Esophagus (tissue), 2 donors: ENCODE results near the gene ANKRD24. TPM values are rescaled to one million over a fixed set of nuclear protein-coding genes. Genes with fewer than 3 reads are reported as not detected.

Source experiments
- H3K27ac ChIP-seq, 2 donors: one replicate each; pipeline ENCODE4 v1.5.1; 2013; ENCODE audit warnings: low read depth in 2 of 2, mild to moderate bottlenecking in 2 of 2, inconsistent platforms in 1 of 2, low read length in 1 of 2, moderate library complexity in 1 of 2
- H3K27me3 ChIP-seq, 2 donors: one replicate each; pipeline ENCODE4 v1.6.1; 2013; ENCODE audit warnings: low read length in 2 of 2, control low read depth in 1 of 2, mild to moderate bottlenecking in 1 of 2; ENCODE audit not compliant: insufficient read depth in 2 of 2, control insufficient read depth in 1 of 2
- H3K36me3 ChIP-seq, 2 donors: one replicate each; pipeline ENCODE4 v1.6.1; 2013; ENCODE audit warnings: low read length in 1 of 2; ENCODE audit not compliant: control insufficient read depth in 2 of 2, insufficient read depth in 2 of 2
- H3K4me1 ChIP-seq, 2 donors: one replicate each; pipeline ENCODE4 v1.6.1; 2013; ENCODE audit warnings: low read length in 1 of 2; ENCODE audit not compliant: control insufficient read depth in 2 of 2, insufficient read depth in 2 of 2
- H3K4me3 ChIP-seq, 2 donors: one replicate each; pipeline ENCODE4 v1.5.1; 2013; ENCODE audit warnings: low read length in 2 of 2, mild to moderate bottlenecking in 2 of 2, low read depth in 1 of 2, moderate library complexity in 1 of 2
- H3K9me3 ChIP-seq, 2 donors: one replicate each; pipeline ENCODE4 v1.6.1; 2013; ENCODE audit warnings: mild to moderate bottlenecking in 2 of 2, low read depth in 1 of 2, low read length in 1 of 2, moderate library complexity in 1 of 2; ENCODE audit not compliant: control insufficient read depth in 2 of 2, insufficient read depth in 1 of 2
- WGBS, 2 donors: extraction: QIAGEN DNeasy Blood & Tissue Kit; methylation state at CpG; one replicate each; pipeline ENCODE4 v1.1.7; 2013; 5-methylcytosine and 5-hydroxymethylcytosine counted together
- polyA plus RNA-seq, 2 donors: library from polyadenylated mRNA; stranded (reverse); fragments of 200-250 nt; gene quantifications; one replicate each; pipeline ENCODE4 v1.2.3, GENCODE V29; 2013
- donor health status: healthy with polysubstance abuse.
- donor health status: Bipolar disorder and iron deficiency.

The ANKRD24 gene
- polyA plus RNA-seq, 2 donors: 0.21 to 0.59 TPM

DNA sequence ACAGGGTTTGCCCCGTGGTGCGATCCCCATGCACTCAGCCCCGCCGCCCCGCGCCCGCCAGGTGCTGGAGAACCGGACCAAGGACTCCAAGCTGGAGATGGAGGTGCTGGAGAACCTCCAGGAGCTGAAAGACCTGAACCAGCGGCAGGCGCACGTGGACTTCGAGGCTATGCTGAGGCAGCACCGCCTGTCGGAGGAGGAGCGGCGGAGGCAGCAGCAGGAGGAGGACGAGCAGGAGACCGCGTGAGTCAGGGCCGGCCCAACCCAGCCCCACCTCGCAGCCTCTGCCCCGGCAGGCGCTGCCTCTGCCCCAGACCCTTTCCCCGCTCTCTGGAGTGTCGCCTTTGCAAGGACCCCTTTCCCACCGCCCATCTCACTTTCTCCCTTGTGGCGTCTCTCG, 75.7 kb downstream of the ANKRD24 start:
- no peak overlapping the region for H3K27ac ChIP-seq
- H3K36me3 ChIP-seq: peaks cover 17 to 54% of the 10 kb centered on the region in 2 donors
- H3K27me3 ChIP-seq: no peaks in the 10 kb centered on the region
- H3K9me3 ChIP-seq: peaks cover 0 to 6% of the 10 kb centered on the region in 2 donors
- H3K4me3 ChIP-seq: no peak overlapping the region
- 94 to 96% methylated on average over 27 to 28 of the region's 28 CpGs for WGBS, 2 donors
- no peaks in the 10 kb centered on the region for H3K4me1 ChIP-seq

- H3K36me3 ChIP-seq: peaks cover 9 to 49% of the 10 kb centered on the region in 2 donors
- H3K9me3 ChIP-seq: peaks cover 0 to 6% of the 10 kb centered on the region in 2 donors
- no peak overlapping the region for H3K4me3 ChIP-seq
- H3K27me3 ChIP-seq: no peaks in the 10 kb centered on the region
- H3K27ac ChIP-seq: no peak overlapping the region
- WGBS, 2 donors: 90 to 94% methylated on average over 11 of the region's 11 CpGs
- H3K4me1 ChIP-seq: no peaks in the 10 kb centered on the region
These were observed 78.2 kb downstream of the ANKRD24 start for GRCh38 chr19:4260613-4261191.

DNA sequence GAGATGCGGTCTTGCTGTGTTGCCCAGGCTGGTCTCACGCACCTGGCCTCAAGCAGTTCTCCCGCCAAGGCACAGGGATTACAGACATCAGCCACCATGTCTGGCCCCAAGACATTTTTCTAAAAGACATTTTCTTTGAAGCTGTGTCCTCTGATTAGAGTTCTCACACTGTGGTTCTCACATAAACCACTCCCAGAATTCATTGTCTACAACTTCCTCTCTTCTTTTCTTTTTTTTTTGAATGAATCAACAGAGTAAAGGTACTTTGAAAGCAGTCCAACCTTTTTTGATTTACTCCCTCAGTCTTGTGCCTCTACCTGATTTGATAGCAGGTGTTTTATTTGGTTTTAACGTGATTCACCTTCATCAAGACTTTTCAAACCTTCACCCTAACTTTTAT, 82.3 kb downstream of the ANKRD24 start:
- Histone ChIP-seq H3K9me3 (peaks cover 0 to 4% of the 10 kb centered on the region in 2 donors), H3K27me3 (no peaks in the 10 kb centered on the region), H3K36me3 (peaks cover 5 to 46% of the 10 kb centered on the region in 2 donors), H3K27ac (no peak overlapping the region), H3K4me3 (no peak overlapping the region), H3K4me1 (no peaks in the 10 kb centered on the region)
- WGBS, 2 donors: 51 to 56% methylated on average over 4 of the region's 4 CpGs

DNA sequence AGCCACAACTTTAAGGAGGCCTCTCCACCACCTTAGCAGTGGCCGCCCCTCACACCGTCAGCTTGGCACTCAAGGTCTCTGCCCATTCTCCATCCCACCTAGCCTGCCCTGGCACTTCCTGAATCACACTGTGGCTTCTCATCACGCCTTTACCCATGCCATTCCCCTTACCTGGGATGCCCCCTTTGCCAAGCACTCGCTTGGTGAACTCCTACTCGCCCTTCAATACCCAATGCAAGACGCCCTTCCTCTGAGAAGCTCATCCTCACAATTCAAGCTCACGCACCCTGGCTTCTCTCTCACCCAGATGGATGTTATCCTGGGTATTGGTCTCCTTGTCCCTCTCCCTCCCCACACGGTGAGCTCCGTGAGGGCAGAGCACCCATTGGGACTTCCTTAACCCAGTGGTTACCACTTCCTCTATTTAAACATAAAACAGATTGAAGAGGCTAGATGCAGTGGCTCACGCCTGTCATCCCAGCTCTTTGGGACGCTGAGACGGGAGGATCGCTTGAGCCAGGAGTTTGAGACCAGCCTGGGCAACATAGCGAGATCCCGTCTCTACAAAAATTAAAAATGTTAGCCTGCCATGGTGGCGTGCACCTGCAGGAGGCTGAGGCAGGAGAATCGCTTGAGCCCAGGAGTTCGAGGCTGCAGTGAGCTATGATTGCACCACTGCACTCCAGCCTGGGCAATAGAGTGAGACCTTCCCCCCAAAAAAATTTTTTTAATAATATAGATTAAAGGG, 83.9 kb downstream of the ANKRD24 start:
- Histone ChIP-seq H3K27me3 (no peaks in the 10 kb centered on the region), H3K4me3 (no peak overlapping the region), H3K4me1 (no peaks in the 10 kb centered on the region), H3K27ac (no peak overlapping the region), H3K36me3 (peaks cover 5 to 36% of the 10 kb centered on the region in 2 donors), H3K9me3 (peaks cover 0 to 4% of the 10 kb centered on the region in 2 donors)
- 91 to 92% methylated on average over 18 of the region's 18 CpGs for WGBS, 2 donors

DNA sequence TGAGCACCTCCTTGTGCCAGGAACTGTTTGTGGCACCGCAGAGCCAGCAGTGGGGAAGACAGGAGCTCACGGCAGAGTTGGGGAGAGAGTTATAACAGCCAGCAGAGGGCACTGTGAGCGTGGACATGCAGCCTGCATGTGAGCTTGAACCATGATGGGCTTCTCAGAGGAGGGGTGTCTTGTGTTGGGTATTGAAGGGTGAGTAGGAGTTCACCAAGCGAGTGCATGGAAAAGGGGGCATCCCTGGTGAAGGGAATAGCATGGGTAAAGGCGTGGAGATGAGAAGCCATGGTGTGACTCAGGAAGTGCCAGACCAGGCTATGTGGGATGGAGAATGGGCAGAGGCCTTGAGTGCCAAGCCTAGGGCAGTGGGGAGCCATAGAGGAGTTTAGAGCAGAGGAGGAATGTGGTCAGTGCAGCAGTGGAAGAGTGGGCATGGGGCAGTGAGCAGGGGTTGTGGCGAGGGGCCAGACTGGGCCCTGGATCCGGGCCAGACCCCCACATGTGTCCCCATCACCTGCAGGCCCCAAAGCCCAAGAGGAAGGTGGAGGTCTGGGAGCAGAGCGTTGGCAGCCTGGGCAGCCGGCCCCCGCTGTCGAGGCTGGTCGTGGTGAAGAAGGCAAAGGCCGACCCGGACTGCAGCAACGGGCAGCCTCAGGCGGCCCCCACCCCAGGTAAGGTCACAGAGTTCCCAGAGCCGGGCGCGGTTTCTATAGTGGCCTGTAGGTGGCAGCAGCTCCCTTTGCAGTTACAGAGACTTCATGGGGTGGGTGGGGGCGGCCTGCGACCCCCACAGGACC, 84.8 kb downstream of the ANKRD24 start:
- H3K4me1 ChIP-seq: no peaks in the 10 kb centered on the region
- peaks cover 0 to 4% of the 10 kb centered on the region in 2 donors for H3K9me3 ChIP-seq
- no peak overlapping the region for H3K4me3 ChIP-seq
- 42 to 44% methylated on average over 21 of the region's 21 CpGs for WGBS, 2 donors
- no peaks in the 10 kb centered on the region for H3K27me3 ChIP-seq
- peaks cover 8 to 34% of the 10 kb centered on the region in 2 donors for H3K36me3 ChIP-seq
- H3K27ac ChIP-seq: no peak overlapping the region

- no peak overlapping the region for H3K4me3 ChIP-seq
- no peaks in the 10 kb centered on the region for H3K27me3 ChIP-seq
- H3K4me1 ChIP-seq: no peaks in the 10 kb centered on the region
- 83 to 90% methylated on average over 30 of the region's 30 CpGs for WGBS, 2 donors
- H3K36me3 ChIP-seq: peaks cover 8 to 30% of the 10 kb centered on the region in 2 donors
- H3K27ac ChIP-seq: no peak overlapping the region
- peaks cover 0 to 4% of the 10 kb centered on the region in 2 donors for H3K9me3 ChIP-seq
These were observed 85.7 kb downstream of the ANKRD24 start for GRCh38 chr19:4267901-4268815.

- no peak overlapping the region for H3K27ac ChIP-seq
- no peaks in the 10 kb centered on the region for H3K27me3 ChIP-seq
- H3K4me1 ChIP-seq: no peaks in the 10 kb centered on the region
- H3K36me3 ChIP-seq: peaks cover 8 to 26% of the 10 kb centered on the region in 2 donors
- peaks cover 0 to 4% of the 10 kb centered on the region in 2 donors for H3K9me3 ChIP-seq
- 89 to 91% methylated on average over 13 of the region's 13 CpGs for WGBS, 2 donors
- H3K4me3 ChIP-seq: no peak overlapping the region
These were observed 86.4 kb downstream of the ANKRD24 start for GRCh38 chr19:4268816-4269430.

- WGBS, 2 donors: 71 to 76% methylated on average over 10 of the region's 10 CpGs
- H3K9me3 ChIP-seq: no peaks in the 10 kb centered on the region
- no peaks in the 10 kb centered on the region for H3K27me3 ChIP-seq
- H3K4me3 ChIP-seq: no peak overlapping the region
- no peak overlapping the region for H3K27ac ChIP-seq
- peaks cover 3 to 14% of the 10 kb centered on the region in 2 donors for H3K36me3 ChIP-seq
- H3K4me1 ChIP-seq: no peaks in the 10 kb centered on the region
These were observed 90.4 kb downstream of the ANKRD24 start for GRCh38 chr19:4272894-4273293.
